SU-DHL-6 (cell line): Measurements from ENCODE around the gene PRMT9.

ENCODE experiments used
- H2AFZ ChIP-seq: fragments of 200-600 bp; sonication (generic); 2 replicates; pipeline ENCODE4 v1.6.1; 2014; ENCODE audit warnings: low read depth, mild to moderate bottlenecking, moderate library complexity, mixed read lengths, antibody characterized with exemption, low read length; ENCODE audit not compliant: severe bottlenecking
- H3F3A ChIP-seq: fragments of 200-600 bp; shearing (Covaris generic); 2 replicates; pipeline ENCODE4 v1.6.0; 2016; ENCODE audit warnings: antibody characterized with exemption, mild to moderate bottlenecking; ENCODE audit not compliant: insufficient read depth
- H3K27ac ChIP-seq: fragments of 200-600 bp; sonication (generic); 2 replicates; pipeline ENCODE4 v1.5.1; 2016; ENCODE audit warnings: low read depth, mild to moderate bottlenecking, low read length, moderate library complexity, mixed read lengths
- H3K27me3 ChIP-seq: fragments of 200-600 bp; sonication (generic), shearing (Covaris generic); 2 replicates; pipeline ENCODE4 v1.6.0; 2014; ENCODE audit warnings: mild to moderate bottlenecking, low read length
- H3K36me3 ChIP-seq: fragments of 200-600 bp; sonication (generic); 2 replicates; pipeline ENCODE4 v1.6.1; 2014; ENCODE audit warnings: mild to moderate bottlenecking, low read length, mixed read lengths
- H3K4me2 ChIP-seq: fragments of 300-600, 200-600 bp; shearing (Covaris generic), sonication (generic); 2 replicates; pipeline ENCODE4 v1.6.0; 2014; ENCODE audit warnings: low read length, low read depth, mild to moderate bottlenecking; ENCODE audit not compliant: poor library complexity, severe bottlenecking
- H3K4me3 ChIP-seq: fragments of 200-600 bp; sonication (generic); 2 replicates; pipeline ENCODE4 v1.5.1; 2014; ENCODE audit warnings: antibody characterized with exemption, low read length, mild to moderate bottlenecking, mixed read lengths; ENCODE audit not compliant: insufficient read depth, poor library complexity, severe bottlenecking
- H3K79me2 ChIP-seq: fragments of 200-600 bp; sonication (generic); 2 replicates; pipeline ENCODE4 v1.6.1; 2014; ENCODE audit warnings: mild to moderate bottlenecking, low read length, moderate library complexity; ENCODE audit not compliant: insufficient read depth
- H3K9ac ChIP-seq: fragments of 200-600 bp; sonication (generic); 2 replicates; pipeline ENCODE4 v1.7.0; 2014; ENCODE audit warnings: mild to moderate bottlenecking, low read length
- H3K9me2 ChIP-seq: fragments of 200-600 bp; sonication (generic); replicated peaks from 2 replicates; pipeline ENCODE4 v1.6.1; 2014; ENCODE audit warnings: low read length; ENCODE audit not compliant: insufficient read depth
- H3K9me3 ChIP-seq: fragments of 200-600 bp; sonication (generic); 2 replicates; pipeline ENCODE4 v1.6.1; 2014; ENCODE audit warnings: low read length, mixed read lengths; ENCODE audit not compliant: insufficient read depth
- H4K20me1 ChIP-seq: fragments of 200-600 bp; sonication (generic); 2 replicates; pipeline ENCODE4 v1.6.1; 2014; ENCODE audit warnings: low read depth, mild to moderate bottlenecking, antibody characterized with exemption, low read length, moderate library complexity, mixed read lengths
- EZH2phosphoT487 ChIP-seq: fragments of 200-600 bp; sonication (generic), shearing (Covaris generic); conservative IDR thresholded peaks from 2 replicates; pipeline ENCODE4 v1.6.1; 2018; ENCODE audit warnings: mild to moderate bottlenecking, antibody characterized with exemption, low read length, moderate library complexity, mixed read lengths
- TF ChIP-seq, protein P1 (sequence below): fragments of 200-600 bp; sonication (generic); IDR thresholded peaks from one replicate; pipeline ENCODE4 v1.5.1; 2017; ENCODE audit warnings: antibody characterized with exemption, mild to moderate bottlenecking, low read length, moderate library complexity; ENCODE audit not compliant: insufficient read depth, poor library complexity, severe bottlenecking

Gene PRMT9

DNA sequence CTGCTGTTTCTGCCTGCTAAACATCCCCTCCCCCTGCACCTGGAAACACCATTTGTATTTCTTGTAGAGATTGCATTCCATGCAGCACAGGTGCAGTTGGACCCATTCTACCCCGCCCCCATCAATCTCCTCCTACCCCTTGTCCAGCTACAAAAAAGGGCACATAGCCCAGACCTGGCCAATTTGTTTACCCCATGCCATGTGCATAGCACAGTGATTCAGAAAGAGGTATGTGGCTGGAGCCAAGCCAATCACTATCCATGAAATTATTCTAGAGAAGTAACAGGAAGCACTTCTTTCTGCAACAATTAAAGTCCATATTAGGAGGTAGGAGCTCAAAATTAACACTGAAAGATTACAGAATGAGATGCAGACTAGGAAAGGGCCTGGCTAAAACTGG lies 87.0 kb downstream of the PRMT9 start:
- Histone ChIP-seq H3K27ac (no peak overlapping the region), H3K4me2 (no peak overlapping the region), H4K20me1 (no peaks in the 10 kb centered on the region), H3K36me3 (no peaks in the 10 kb centered on the region), H3F3A (no peaks in the 10 kb centered on the region), H3K4me3 (no peak overlapping the region), H3K9me3 (no peaks in the 10 kb centered on the region), H2AFZ (no peak overlapping the region), H3K27me3 (no peaks in the 10 kb centered on the region), H3K79me2 (no peaks in the 10 kb centered on the region), H3K9ac (no peak overlapping the region), H3K9me2 (no peaks in the 10 kb centered on the region)
- TF ChIP-seq, protein P1, sequence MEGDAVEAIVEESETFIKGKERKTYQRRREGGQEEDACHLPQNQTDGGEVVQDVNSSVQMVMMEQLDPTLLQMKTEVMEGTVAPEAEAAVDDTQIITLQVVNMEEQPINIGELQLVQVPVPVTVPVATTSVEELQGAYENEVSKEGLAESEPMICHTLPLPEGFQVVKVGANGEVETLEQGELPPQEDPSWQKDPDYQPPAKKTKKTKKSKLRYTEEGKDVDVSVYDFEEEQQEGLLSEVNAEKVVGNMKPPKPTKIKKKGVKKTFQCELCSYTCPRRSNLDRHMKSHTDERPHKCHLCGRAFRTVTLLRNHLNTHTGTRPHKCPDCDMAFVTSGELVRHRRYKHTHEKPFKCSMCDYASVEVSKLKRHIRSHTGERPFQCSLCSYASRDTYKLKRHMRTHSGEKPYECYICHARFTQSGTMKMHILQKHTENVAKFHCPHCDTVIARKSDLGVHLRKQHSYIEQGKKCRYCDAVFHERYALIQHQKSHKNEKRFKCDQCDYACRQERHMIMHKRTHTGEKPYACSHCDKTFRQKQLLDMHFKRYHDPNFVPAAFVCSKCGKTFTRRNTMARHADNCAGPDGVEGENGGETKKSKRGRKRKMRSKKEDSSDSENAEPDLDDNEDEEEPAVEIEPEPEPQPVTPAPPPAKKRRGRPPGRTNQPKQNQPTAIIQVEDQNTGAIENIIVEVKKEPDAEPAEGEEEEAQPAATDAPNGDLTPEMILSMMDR: no peak
- TF ChIP-seq EZH2phosphoT487: no peak

GRCh38 chr4:147596377-147596776 lies 87.6 kb downstream of the PRMT9 start:
- Histone ChIP-seq H2AFZ (no peak overlapping the region), H3K9me2 (no peaks in the 10 kb centered on the region), H3K9me3 (no peaks in the 10 kb centered on the region), H3K4me3 (no peak overlapping the region), H3K27me3 (no peaks in the 10 kb centered on the region), H4K20me1 (no peaks in the 10 kb centered on the region), H3K4me2 (no peak overlapping the region), H3K79me2 (no peaks in the 10 kb centered on the region), H3K36me3 (no peaks in the 10 kb centered on the region), H3K9ac (no peak overlapping the region), H3F3A (no peaks in the 10 kb centered on the region), H3K27ac (no peak overlapping the region)
- TF ChIP-seq EZH2phosphoT487: no peak

GRCh38 chr4:147594578-147594977 lies 89.4 kb downstream of the PRMT9 start:
- Histone ChIP-seq H4K20me1 (no peaks in the 10 kb centered on the region), H3K9me3 (no peaks in the 10 kb centered on the region), H3K9ac (no peak overlapping the region), H3K27me3 (no peaks in the 10 kb centered on the region), H3K9me2 (no peaks in the 10 kb centered on the region), H3K4me2 (no peak overlapping the region), H3K79me2 (no peaks in the 10 kb centered on the region), H3K36me3 (no peaks in the 10 kb centered on the region), H3K4me3 (no peak overlapping the region), H3K27ac (no peak overlapping the region), H2AFZ (no peak overlapping the region), H3F3A (no peaks in the 10 kb centered on the region)
- no peak for TF ChIP-seq EZH2phosphoT487
- TF ChIP-seq, protein P1: no peak

DNA sequence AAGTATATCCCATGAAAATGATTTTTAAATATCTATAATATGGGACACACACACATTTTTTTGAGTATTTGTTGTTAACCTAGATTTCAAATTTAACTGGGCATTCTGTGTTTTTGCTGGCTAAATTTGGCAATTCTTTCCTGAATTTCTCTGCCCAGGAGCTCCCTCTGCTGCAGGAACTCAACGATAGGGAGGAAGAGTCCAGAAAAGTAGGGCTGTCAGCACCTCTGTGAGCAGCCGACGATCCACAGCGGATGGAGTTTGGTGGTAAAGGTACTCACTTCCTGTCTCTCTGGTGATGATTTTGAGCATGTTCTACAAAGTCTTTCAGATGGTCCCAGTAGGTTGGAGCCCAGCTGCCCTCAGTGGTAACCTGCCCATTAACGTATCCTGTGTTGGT lies 89.9 kb downstream of the PRMT9 start:
- H3K36me3 ChIP-seq: no peaks in the 10 kb centered on the region
- no peak for TF ChIP-seq EZH2phosphoT487
- TF ChIP-seq, protein P1: no peak
- no peaks in the 10 kb centered on the region for H3F3A ChIP-seq
- no peak overlapping the region for H3K4me2 ChIP-seq
- H2AFZ ChIP-seq: no peak overlapping the region
- no peak overlapping the region for H3K9ac ChIP-seq
- H3K9me2 ChIP-seq: no peaks in the 10 kb centered on the region
- no peaks in the 10 kb centered on the region for H3K79me2 ChIP-seq
- no peaks in the 10 kb centered on the region for H3K27me3 ChIP-seq
- H3K4me3 ChIP-seq: no peak overlapping the region
- no peaks in the 10 kb centered on the region for H3K9me3 ChIP-seq
- H4K20me1 ChIP-seq: no peaks in the 10 kb centered on the region
- no peak overlapping the region for H3K27ac ChIP-seq
